Medulla oblongata (tissue), 1 donor: Measurements from ENCODE around the gene BTD.

Experiments
- DNase-seq: peaks from one replicate; pipeline ENCODE4 v3.0.0-alpha.2; 2015; ENCODE audit errors: extremely low spot score

Gene BTD, protein sequence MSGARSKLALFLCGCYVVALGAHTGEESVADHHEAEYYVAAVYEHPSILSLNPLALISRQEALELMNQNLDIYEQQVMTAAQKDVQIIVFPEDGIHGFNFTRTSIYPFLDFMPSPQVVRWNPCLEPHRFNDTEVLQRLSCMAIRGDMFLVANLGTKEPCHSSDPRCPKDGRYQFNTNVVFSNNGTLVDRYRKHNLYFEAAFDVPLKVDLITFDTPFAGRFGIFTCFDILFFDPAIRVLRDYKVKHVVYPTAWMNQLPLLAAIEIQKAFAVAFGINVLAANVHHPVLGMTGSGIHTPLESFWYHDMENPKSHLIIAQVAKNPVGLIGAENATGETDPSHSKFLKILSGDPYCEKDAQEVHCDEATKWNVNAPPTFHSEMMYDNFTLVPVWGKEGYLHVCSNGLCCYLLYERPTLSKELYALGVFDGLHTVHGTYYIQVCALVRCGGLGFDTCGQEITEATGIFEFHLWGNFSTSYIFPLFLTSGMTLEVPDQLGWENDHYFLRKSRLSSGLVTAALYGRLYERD

DNA sequence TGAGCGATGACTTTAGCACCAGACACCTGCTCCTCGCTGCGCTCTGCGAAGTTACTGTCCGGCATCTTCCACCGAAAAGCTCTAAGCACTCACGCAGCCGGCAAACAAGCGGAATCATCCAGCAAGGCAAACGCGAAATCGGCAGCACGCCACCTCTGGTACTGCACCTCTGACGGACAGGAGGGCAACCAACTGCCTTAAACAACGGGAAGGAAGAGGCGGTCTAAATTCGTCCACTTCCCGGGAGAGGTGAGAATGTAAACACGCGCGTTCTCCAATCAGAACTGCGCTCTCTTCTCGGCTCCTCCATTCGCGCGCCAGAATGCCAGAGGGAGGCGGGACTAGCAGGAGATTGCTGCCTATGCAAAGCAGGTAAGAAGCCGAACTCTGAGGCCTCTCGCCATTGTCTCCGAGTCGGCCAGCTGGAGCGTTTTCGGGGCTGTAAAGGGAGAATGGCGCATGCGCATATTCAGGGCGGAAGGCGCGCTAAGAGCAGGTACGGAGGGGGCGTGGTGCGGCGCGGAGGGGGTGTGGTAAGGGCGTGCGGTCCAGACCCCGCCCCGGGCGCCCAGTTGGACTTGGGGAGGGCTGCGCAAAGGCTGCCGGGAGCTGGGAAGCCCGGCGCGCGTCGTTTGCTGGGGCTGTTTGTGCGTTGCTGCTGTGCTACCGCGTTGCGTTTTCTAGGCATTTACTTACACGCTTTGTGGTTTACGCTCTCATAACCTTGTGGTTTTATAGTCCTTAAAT is at the start of gene BTD, which contains the start of gene HACL1:
Gene BTD (plus strand): TSS at position 347 of the 747 bp plus-strand sequence. CDS start 33,695 bp downstream, outside the sequence.
Gene HACL1 (minus strand): TSS at position 171 of the 747 bp plus-strand sequence. CDS start 106 bp downstream, at position 65.
- peak; percentile 99 for DNase-seq

DNA sequence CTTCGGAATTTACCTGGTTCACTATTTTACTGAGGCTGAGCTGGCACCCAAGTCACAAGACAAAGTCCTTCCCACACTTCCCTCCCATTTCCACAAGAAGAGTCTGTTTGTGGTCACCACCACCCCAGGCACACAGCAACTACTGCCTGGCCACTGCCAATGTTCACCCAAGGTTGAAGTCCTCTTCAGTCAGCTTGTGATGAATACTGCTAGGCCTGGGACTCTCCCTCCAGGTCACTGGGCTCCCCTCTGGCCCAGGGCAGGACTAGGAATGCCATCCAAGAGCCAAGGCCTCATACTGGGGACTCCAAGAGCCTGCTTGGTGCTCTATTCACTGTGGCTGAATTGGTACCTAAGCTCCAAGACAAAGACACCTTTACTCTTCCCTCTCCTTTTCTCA is 49.6 kb upstream of the BTD start:
- no peak for DNase-seq

DNA sequence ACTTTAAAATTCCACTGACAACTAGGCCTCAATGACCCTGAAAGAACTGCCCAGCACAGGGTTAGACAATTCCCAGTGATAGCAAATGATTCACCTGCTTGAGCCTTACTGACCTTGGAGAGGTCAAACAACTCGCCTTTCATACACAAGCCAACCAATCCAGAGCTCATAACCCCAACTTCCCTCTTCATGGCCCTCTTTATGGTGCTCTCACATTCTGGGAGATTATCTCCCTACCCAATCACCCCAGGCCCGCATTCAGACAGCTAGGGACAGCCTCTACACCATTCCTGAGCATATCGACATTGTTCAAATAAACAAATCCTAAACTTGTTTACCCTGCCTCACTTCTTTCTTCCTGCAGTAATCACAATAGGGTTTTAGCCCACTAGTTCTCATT is 47.8 kb upstream of the BTD start:
- DNase-seq = no peak

DNA sequence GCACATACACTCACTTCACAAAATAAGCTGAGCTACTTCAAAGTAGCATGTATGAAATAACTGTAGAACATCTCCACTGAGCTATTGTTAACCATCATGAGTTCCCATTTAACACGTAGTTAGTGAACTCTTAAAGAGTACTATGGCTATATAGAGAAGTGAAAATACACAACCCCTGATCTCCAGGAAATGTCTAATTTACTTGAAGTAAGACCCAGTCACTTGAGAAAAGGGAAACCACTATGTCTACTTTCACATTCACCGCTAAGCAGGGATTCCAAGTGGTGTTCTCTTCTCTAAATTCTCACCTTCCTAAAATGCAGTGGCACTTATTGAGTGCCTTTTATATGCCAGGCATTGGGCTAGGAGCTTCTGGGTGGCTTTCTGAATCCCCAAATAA is 45.0 kb upstream of the BTD start:
- DNase-seq = peak; percentile 81

DNA sequence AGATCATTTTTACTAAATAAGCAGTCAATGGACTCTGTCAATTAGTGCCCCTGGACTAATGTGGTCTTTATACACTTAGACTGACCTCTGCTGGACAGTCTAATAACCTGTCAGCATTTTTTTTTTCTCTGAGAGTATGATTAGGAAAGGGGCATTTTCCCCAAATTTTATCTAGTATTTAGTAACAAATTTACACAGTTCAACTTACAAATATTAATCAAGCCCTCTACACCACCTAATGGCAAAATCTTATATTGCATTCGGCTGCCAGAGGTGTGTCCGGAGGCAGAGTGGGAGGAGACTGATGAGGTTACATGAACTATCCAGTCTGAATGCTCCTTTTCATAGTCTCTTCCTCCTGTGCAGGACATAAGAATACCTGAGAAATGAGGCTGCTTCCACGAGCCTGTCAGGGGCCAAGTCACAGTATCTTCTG is 44.0 kb upstream of the BTD start:
- peak; percentile 69 for DNase-seq

DNA sequence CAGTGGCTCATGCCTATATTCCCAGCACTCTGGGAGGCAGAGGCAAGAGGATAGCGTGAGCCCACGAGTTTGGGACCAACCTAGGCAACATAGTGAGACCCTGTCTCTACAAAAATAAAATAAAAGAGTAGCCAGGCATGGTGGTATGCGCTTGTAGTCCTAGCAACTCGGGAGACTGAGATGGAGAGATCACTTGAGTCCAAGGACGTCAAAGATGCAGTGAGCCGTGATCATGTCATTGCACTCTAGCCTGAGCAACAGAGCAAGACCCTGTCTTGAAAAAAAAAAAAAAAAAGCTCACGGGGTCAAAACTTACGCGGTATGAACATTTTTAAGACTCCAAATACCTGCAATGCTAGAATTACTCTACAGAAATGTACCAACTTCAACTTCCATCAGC is 43.0 kb upstream of the BTD start:
- no peak for DNase-seq

DNA sequence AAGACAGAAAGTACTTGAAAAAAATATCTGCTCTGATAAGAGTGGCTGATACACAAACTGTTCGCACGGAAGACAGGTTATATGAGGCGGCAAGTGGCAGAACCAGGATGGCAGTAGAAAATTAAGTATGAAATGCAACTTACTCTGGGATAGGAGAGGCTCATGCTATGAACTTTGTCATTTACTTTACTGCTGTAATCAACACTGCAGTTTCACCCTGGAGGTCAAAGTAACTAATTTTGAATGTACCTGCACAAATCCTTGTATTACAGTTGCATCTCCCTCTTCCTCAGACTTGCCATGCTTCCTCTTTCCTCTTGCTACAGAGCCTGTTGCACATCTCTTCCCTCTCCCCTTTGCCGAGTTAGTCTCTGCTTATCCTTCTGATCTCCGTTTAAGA is 39.0 kb upstream of the BTD start:
- DNase-seq = no peak

GRCh38 chr3:15563190-15563589 is 38.4 kb upstream of the BTD start:
- DNase-seq = no peak

DNA sequence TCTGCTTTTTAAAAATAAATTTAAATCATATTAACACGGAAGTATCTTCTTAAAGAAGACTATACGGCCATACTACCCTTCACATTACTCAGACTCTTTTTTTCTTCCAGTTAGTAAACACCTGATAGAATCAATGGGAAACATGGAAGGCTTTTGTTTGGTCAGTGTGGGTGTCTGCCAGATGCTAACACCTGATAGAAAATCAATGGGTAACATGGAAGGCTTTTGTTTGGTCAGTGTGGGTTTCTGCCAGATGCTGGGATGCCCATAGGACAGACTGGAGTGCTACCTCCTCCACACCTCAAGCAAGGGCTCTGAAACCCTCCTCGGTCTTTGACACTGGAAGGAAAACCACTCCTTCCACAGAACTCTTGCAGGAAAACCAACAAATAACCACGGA is 29.4 kb upstream of the BTD start:
- no peak for DNase-seq

DNA sequence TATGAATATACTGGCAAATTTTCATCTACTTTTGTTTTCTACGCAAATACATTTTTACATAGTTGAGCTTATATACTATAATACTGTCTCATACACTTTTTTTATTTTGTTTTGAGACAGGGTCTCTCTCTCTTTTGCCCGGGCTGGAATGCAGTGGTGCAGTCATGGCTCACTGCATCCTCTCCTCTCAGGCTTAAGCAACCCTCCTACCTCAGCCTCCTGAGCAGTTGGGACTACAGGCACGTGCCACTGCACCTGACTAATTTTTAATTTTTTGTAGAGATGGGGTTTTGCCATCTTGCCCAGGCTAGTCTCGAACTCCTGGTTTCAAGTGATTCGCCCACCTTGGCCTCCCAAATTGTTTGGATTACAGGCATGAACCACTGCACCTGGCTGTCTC is 26.1 kb upstream of the BTD start:
- DNase-seq = no peak

DNA sequence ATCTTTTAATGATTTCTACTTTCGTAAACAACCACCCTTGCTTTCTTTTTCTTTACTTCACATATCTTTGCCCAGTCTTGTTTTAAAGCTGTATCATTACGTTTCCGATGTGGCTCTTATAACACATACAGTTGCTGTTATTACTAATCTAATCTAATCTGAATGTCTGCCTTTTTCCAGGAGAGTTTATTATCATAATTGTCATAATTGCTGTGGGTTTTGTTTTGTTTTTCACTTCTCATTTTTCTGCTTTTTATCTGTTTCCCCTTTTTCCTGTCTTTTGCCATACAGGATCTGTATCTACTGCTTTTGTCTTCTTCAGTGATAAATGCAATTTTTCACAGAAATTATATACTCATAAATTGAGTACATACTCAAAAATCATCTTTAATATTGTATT is 25.1 kb upstream of the BTD start:
- DNase-seq = no peak

- DNase-seq = peak; percentile 25
These were observed 23.2 kb upstream of the BTD start for GRCh38 chr3:15578289-15578867.

GRCh38 chr3:15579051-15579450 is 22.5 kb upstream of the BTD start:
- no peak for DNase-seq

GRCh38 chr3:15581471-15582394 is 19.8 kb upstream of the BTD start:
- DNase-seq = no peak

DNA sequence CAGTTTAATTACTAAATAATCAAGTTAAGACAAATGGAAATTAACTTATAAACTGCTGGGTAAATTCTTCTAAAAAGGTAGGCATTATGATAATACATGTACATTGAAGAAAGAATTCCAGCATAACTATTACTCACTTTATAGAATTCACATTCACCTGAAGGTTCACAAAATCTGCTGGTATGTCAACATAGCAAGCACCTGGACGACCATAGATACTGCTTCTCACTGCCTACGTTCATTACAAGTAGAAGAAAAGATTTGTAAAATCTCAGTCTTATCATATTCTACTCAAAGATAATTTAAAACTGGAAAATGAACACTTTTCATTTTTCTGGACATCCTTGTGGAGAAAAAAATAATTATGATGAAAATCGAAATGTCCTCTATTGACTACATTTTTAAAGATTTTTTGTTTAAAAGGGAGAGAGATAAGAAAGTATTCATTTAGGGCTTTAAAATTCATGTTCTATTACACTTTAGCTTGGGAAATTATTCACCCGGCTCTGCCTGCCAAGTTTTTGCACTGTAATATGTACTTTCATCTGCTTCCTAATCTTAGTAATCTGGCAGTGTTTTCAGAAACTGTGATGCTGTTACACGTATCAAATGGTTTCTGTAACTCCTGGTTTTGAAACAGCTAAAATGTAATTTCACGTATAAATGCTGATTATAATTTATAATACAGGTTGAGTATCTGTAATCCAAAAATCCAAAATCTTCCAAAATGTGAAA is 16.3 kb upstream of the BTD start:
- no peak for DNase-seq

DNA sequence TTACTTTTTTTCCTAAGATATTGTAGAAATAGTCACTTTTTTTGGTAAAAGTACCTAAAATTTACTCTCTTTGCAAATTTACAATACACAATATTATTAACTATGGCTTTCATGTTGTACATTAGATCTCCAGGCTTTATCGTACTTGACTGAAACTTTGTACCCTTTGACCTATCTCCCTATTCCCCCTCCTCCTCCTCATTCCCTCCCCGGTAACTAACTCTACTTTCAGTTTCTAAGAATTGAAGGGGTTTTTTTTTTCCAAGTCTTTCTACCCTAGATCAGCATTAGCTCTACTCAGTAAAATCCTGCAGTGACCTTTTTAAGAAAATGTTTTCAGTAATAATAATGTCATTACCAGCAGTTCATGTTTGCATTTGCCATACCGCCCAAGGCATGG is 10.3 kb upstream of the BTD start:
- no peak for DNase-seq

DNA sequence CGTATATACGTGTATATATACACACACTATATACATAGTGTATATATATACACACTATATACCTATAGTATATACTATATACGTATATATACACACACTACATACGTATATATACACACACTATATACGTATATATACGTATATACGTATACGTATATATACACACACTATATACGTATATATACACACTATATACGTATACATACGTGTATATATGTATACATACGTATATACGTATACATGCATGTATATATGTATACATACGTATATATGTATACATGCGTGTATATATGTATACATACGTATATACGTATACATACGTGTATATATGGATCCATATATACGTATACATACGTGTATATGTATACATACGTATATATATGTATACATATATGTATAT is 9.6 kb upstream of the BTD start:
- DNase-seq = no peak

- no peak for DNase-seq
These were observed 8.6 kb upstream of the BTD start for GRCh38 chr3:15592968-15593367.

DNA sequence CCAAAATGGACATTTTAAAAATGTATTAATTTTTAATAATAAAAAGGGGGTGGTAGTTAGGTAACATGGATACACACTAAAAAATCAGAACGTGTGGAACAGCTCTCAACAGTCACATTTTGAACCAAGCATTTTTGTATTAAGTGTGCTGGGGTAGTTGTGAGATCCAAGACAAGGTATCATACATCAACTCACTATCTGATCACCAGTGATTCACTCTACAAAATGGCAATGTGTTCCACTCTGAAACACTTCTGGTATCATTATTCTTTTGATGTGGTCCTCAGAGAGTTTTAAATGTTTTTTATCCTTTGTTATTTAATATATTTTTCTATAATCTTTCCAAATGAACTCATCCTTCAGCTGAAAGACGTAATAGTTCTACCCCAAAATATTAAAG is 5.6 kb upstream of the BTD start:
- no peak for DNase-seq

GRCh38 chr3:15601046-15601398 is 523 bp upstream of the BTD start:
- DNase-seq = no peak

GRCh38 chr3:15602146-15602536 is 596 bp downstream of the BTD start:
- no peak for DNase-seq
